RPMI7951 (cell line): ENCODE data around the gene PLEKHM2. TPM values are rescaled to one million over a fixed set of nuclear protein-coding genes. Genes with fewer than 3 reads are reported as not detected.

Experiments
- DNase-seq: peaks from one replicate; pipeline ENCODE4 v3.0.0-alpha.2; 2012; ENCODE audit warnings: low read depth
- total RNA-seq: library from RNA; depleted of rRNA; stranded (reverse); fragments of >200 nt; shearing (Covaris generic); gene quantifications from 2 replicates; pipeline ENCODE4 v1.2.3, GENCODE V29; 2014

The PLEKHM2 gene
- total RNA-seq, 1 experiment from 2014 or later: 24.3 TPM

- DNase-seq: no peak
Measured at GRCh38 chr1:15702722-15703550, 18.8 kb downstream of the PLEKHM2 start.

GRCh38 chr1:15703562-15703961 lies 19.4 kb downstream of the PLEKHM2 start:
- peak; percentile 81 for DNase-seq

DNA sequence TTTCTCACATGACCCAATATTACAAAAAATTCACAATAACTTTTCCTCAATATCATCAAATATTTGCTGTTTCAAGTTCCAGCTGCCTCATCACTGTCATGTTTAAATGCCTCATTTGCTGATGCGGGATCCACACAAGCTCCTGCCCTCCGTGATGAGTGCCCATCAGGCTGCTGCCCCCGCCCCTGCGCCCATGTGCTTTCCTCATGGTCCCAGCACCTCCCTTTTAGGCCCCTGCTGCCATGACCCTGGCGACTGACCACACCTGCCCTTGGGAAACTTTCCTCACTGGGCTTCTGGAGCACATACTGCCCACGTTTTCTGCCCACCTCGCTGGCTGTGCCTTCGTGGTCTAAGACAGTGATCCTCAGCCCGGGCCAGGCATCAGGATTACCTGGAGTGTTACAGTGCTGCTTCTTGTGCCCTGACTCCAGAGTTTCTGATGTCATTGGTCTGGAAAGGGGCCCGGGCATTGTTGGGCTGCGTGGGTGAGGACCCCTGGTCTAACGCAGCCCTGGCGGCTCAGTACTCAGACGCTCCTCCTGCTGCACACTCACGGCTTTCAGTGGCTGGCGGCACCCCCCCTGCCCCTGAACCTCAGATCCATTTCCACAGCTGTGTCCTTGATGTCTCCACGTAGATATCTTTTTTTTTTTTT lies 20.5 kb downstream of the PLEKHM2 start:
- no peak for DNase-seq

GRCh38 chr1:15705184-15705566 lies 21.1 kb downstream of the PLEKHM2 start:
- no peak for DNase-seq

- no peak for DNase-seq
Measured at GRCh38 chr1:15706751-15707150, 22.6 kb downstream of the PLEKHM2 start.

DNA sequence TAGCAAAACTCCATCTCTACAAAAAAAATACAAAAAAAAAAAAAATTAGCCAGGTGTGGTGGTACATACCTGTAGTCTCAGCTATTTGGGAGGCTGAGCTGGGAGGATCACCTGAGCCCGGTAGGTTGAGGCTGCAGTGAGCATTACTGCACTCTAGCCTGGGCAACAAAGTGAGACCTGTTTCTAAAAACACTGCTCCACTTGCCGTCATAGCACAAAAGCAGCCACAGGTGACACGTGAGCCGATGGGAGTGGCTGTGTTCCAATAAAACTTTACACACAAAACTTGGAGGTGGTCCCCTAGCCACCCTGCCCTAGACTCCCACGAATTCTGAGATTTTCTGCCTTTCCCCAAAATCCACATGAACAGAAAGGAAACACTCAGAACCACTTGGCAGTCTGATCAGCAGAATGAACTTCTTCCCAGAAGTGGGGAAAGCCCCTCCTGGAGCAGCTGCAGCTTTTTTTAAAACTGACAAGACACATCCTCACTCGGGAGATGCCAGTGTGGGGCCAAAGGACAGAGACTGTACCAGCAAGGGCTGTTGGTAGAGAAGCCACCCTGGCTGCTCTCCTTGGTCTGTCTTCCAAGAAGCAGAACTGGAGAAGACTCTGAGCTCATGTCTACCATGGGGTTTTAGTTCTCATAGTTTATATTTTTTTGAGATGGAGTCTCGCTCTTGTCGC lies 23.3 kb downstream of the PLEKHM2 start:
- DNase-seq: no peak

DNA sequence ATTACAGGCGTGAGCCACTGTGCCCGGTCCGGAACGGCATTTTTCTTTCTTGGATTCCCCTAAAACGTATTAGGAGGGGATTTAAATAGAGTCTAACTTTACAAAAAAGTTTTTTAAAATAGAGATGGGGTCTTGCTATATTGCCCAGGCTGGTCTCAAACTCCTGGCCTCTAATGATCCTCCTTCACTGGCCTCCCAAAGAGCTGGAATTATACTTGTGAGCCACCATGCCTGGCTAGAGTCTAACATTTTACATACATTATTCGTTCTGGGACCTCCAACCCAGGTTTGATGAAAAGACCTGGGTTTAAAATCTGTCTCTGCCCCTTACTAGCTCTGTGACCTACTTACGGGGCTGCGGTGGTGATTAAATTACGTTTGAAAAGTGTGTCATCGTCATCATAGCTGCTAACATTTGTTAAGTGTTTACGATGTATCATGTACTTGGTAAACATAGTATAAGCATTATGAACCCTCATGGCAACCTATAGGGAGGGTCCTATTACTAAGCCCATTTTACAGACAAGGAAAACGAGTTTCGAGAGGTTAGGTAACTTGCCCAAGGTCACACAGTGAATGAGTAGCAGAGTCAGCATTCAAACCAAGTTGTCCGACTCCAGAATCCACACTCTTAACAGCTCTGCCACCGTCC lies 24.5 kb downstream of the PLEKHM2 start:
- no peak for DNase-seq

- no peak for DNase-seq
Measured at GRCh38 chr1:15709226-15709625, 25.1 kb downstream of the PLEKHM2 start.

DNA sequence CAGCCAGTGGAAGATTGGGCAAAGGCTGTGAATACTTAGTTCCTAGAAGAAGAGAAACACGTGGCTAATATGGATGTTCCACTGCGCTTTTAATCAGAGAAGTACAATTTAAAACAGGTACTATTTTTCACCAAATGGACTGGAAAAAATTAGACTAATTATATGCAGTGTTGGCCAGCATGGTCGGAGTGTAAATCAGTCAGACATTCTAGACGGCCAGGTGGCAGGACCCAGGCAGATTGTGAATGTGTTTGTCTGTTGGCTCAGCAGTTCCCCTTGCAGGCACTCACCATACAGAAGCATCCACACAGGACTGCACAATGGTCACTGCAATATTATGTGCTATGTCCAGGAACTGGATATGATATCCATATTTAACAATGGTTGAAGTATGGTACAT lies 28.0 kb downstream of the PLEKHM2 start:
- DNase-seq: no peak

DNA sequence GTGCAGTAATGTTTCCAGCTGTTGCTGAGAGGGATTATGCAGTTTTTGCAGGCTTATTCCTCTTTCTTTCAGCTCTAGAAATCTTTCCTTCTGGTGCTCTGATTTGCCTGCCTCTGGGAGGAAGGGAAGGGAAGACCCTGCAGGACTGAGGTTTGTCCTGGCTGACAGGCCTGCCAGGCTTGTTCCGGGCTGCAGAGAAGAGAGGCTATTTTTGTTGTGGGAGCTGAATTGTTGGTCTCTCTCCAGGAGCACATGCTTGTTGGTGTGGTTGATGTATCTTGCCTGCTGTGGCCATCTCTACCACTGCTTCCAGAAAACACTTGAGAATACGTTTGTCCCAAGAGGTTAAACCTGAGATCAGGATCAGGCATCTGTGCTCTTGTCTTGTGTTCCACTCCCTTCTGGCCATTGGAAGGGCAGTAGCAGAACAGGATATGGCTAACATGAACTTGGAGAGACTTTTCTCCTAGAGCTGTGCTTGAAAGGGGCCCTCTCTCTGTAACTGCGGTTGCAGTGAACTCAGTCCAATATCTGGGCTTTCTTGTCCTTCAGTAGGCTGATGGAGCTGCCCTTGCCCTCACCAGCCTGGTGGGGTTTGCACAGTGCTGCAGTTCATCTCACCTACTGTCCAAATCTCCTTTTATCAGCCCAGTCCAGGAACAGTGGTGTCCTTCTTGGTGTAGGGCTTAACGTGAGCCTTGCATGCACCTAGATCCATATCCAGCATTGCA lies 30.5 kb downstream of the PLEKHM2 start:
- peak; percentile 22 for DNase-seq

DNA sequence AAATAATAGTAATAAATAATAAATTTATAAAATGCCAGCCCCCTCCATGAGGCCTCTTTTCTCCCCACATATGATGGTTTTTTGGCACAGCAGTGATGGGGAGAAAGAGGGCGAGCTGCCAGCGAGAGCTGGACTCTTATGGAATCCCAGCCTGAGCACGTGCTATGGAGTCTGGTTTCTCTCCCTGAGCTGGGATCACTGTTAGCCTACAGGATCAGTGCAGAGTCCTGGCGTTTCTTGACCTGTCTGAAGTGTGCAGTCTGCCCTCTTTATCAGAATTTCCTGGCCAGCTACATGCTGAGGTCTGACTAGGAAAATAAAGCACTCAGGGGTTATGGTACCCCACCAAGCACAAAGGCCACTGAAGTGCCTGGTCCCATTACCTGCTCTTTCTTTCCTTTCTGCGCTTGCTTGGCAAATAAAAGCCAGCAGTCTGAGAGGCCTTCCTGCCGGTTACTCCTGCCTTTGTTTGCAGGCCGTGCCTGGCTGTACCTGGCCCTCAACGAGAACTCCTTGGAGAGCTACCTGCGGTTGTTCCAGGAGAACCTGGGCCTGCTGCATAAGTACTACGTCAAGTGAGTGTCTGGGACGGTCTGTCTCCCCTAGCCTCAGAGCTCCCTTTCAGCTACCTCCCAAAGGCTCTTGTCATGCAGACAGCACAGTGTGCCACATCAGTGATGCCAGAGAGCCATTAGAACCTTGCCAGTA lies 33.5 kb downstream of the PLEKHM2 start:
- DNase-seq: no peak

- DNase-seq: no peak
Measured at GRCh38 chr1:15718199-15718601, 34.1 kb downstream of the PLEKHM2 start.

- no peak for DNase-seq
Measured at GRCh38 chr1:15719381-15720120, 35.4 kb downstream of the PLEKHM2 start.

DNA sequence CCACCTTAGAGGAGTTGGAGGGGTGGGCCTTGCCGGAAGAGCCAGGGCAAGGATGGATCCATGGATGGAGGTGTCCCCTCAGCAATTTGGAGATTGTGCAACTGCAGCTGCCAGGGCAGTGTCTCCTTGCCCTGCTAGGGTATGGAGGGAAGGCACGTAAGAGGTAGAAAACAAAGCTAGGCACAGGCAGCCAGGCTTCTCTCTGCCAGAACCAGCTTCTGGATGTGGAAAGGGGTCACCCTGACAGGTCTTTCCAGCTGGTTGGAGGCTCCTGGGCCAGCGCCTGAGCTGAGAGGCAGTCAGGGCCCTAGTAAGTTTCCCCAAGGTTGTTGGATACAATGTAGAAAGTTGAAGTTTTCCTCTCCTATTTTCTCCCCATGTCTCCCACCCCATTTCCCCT lies 36.7 kb downstream of the PLEKHM2 start:
- DNase-seq: no peak

DNA sequence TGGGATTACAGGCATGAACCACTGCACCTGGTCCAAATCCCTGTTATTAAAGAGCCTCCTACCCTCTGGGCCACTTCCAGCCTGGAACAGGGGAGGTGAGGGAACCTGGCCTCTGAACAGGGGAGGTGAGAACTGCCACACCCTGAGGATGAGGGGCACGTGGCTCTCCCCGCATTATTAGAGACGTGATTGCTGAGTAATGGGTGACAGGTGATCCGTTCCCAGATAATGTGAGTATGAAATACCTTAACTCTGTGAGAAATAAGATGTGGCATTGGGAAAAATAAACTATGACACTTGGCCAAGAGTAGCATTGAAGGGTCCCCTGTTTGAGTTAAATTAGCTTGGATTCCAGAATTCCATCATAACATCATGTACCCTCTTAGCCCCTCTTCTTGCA lies 38.3 kb downstream of the PLEKHM2 start:
- no peak for DNase-seq

- DNase-seq: no peak
Measured at GRCh38 chr1:15722836-15723532, 38.9 kb downstream of the PLEKHM2 start.

GRCh38 chr1:15723631-15724246 lies 39.6 kb downstream of the PLEKHM2 start:
- no peak for DNase-seq

- no peak for DNase-seq
Measured at GRCh38 chr1:15724949-15725880, 41.1 kb downstream of the PLEKHM2 start.
